Ascending aorta (tissue), 2 donors: ENCODE measurements around the gene NT5DC1. TPM values are rescaled to one million over a fixed set of nuclear protein-coding genes. Genes with fewer than 3 reads are reported as not detected.

Experiments
- DNase-seq, 2 donors: peaks; one replicate each; pipeline ENCODE4 v3.0.0-alpha.2; 2019; ENCODE audit warnings: low spot score in 2 of 2
- H3K27ac ChIP-seq, 2 donors: fragments of 200-600 bp; sonication (generic); one replicate each; pipeline ENCODE4 v1.5.1; 2016 to 2017; ENCODE audit warnings: mild to moderate bottlenecking in 1 of 2
- H3K27me3 ChIP-seq: fragments of 200-600 bp; sonication (generic); one replicate; pipeline ENCODE4 v1.5.1; 2017
- H3K36me3 ChIP-seq, 2 donors: fragments of 200-600 bp; sonication (generic); one replicate each; pipeline ENCODE4 v1.5.1; 2016
- H3K4me1 ChIP-seq, 2 donors: fragments of 200-600 bp; sonication (generic); one replicate each; pipeline ENCODE4 v1.5.1; 2016 to 2017; ENCODE audit warnings: mild to moderate bottlenecking in 1 of 2
- H3K4me3 ChIP-seq, 2 donors: fragments of 200-600 bp; sonication (generic); one replicate each; pipeline ENCODE4 v1.5.1; 2016 to 2017; ENCODE audit warnings: mild to moderate bottlenecking in 1 of 2
- H3K9me3 ChIP-seq, 2 donors: fragments of 200-600 bp; sonication (generic); one replicate each; pipeline ENCODE4 v1.5.1; 2016
- CTCF ChIP-seq, 3 experiments: fragments of 200-600 bp in 2 of 3; fragments of 450-650 bp in 1 of 3; sonication (generic) in 2 of 3; IDR thresholded peaks; one replicate each; pipeline ENCODE4 v1.5.1; 2016 to 2019; ENCODE audit warnings: antibody characterized with exemption in 3 of 3, mild to moderate bottlenecking in 1 of 3, moderate library complexity in 1 of 3
- intact Hi-C: fragments of 100-400 bp; cut with DNase I; formaldehyde crosslinking; loops from one replicate; pipeline ENCODE4 v1.15.1; 2023
- total RNA-seq: library from RNA; depleted of rRNA; stranded (reverse); fragments of >200 nt; gene quantifications from one replicate; pipeline ENCODE4 v1.1.0, GENCODE V29; 2016

Gene NT5DC1
- total RNA-seq, 1 donor from 2014 or later = 4.6 TPM

DNA sequence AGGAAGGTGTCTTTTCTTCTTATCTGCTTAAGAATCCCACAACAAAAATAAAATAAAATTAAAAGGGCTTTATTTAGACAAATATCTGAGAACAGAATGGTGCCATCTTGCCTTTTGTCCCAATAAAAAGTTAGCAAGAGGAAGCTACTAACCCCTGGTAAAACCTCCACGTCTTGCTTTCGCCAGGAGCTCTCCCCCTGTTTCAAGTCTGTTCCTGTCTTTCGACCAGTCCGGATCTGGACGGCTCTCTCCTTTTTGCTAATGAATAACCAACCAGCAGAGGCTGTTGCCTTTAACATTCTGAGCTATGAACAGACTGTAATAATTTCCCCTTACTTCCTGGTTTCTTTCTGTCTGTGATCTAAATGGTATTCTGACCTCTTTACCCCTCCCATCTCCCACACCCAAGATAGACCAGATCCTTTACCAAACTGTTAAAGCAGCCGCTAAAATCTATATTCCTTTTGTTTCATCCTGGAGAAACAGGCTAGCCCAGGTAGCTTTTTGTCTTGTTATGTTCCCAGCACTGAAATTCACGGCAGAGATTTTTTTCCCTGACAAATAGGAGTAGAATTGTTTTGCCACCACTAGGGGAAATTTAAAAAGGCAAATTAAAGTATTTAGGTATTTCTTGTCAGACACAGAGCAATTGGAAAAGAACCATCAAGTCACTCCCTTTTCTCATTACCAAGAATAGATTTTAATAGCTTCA, 39.9 kb upstream of the NT5DC1 start, which contains the start of gene FRK:
Gene FRK (minus strand): TSS at position 320 of the 712 bp plus-strand sequence. CDS start 580 bp downstream, outside the sequence.
- Histone ChIP-seq H3K4me3 (peak within 1 kb of the TSS; percentile 50 to 85), H3K9me3 (no peaks in the 10 kb centered on the region), H3K27me3 (no peaks in the 10 kb centered on the region), H3K4me1 (peaks cover 0 to 9% of the 10 kb centered on the region in 2 donors), H3K27ac (peak within 1 kb of the TSS; percentile 84 to 85), H3K36me3 (no peaks in the 10 kb centered on the region)
- peak in 1 of 2 donors; percentile 82 for DNase-seq
- TF ChIP-seq CTCF (IDR thresholded peaks at IDR 0.05) = peak in 2 of 3 experiments; percentile 32 to 50
- intact Hi-C loops = loop anchor here (2.0 kb wide), 2 partner anchors 28 to 50 kb away; no protein-coding TSS in a partner anchor

- DNase-seq = no peak
- no peaks in the 10 kb centered on the region for H3K36me3 ChIP-seq
- H3K27me3 ChIP-seq = no peaks in the 10 kb centered on the region
- H3K4me3 ChIP-seq = no peak overlapping the region
- no peak overlapping the region for H3K27ac ChIP-seq
- TF ChIP-seq CTCF (IDR thresholded peaks at IDR 0.05) = no peak
- peaks cover 0 to 9% of the 10 kb centered on the region in 2 donors for H3K4me1 ChIP-seq
- intact Hi-C loops = no loop called here
- no peaks in the 10 kb centered on the region for H3K9me3 ChIP-seq
Measured at GRCh38 chr6:116062496-116062895, 38.2 kb upstream of the NT5DC1 start.

- TF ChIP-seq CTCF (IDR thresholded peaks at IDR 0.05) = no peak
- intact Hi-C loops = no loop called here
- H3K9me3 ChIP-seq = no peaks in the 10 kb centered on the region
- no peaks in the 10 kb centered on the region for H3K36me3 ChIP-seq
- no peaks in the 10 kb centered on the region for H3K27me3 ChIP-seq
- no peak for DNase-seq
- no peak overlapping the region for H3K27ac ChIP-seq
- peaks cover 0 to 9% of the 10 kb centered on the region in 2 donors for H3K4me1 ChIP-seq
- H3K4me3 ChIP-seq = no peak overlapping the region
Measured at GRCh38 chr6:116064666-116065065, 36.0 kb upstream of the NT5DC1 start.

GRCh38 chr6:116066789-116067188, 33.9 kb upstream of the NT5DC1 start:
- TF ChIP-seq CTCF (IDR thresholded peaks at IDR 0.05) = no peak
- no peaks in the 10 kb centered on the region for H3K36me3 ChIP-seq
- H3K4me1 ChIP-seq = peaks cover 0 to 9% of the 10 kb centered on the region in 2 donors
- H3K9me3 ChIP-seq = no peaks in the 10 kb centered on the region
- no peaks in the 10 kb centered on the region for H3K27me3 ChIP-seq
- H3K4me3 ChIP-seq = no peak overlapping the region
- intact Hi-C loops = no loop called here
- no peak for DNase-seq
- no peak overlapping the region for H3K27ac ChIP-seq

GRCh38 chr6:116070101-116070500, 30.6 kb upstream of the NT5DC1 start:
- no peaks in the 10 kb centered on the region for H3K9me3 ChIP-seq
- H3K27me3 ChIP-seq = no peaks in the 10 kb centered on the region
- no peak for DNase-seq
- intact Hi-C loops = no loop called here
- TF ChIP-seq CTCF (IDR thresholded peaks at IDR 0.05) = no peak
- peaks cover 0 to 16% of the 10 kb centered on the region in 2 donors for H3K4me1 ChIP-seq
- peak overlapping the region in 1 of 2 donors; percentile 9 for H3K27ac ChIP-seq
- H3K4me3 ChIP-seq = no peak overlapping the region
- no peaks in the 10 kb centered on the region for H3K36me3 ChIP-seq
